H1 (cell line): ENCODE results near the gene GADL1. TPM values are rescaled to one million over a fixed set of nuclear protein-coding genes. Genes with fewer than 3 reads are reported as not detected.

Experiments
- CTCF ChIA-PET: fragments of 300-600 bp; sonication (Branson Sonifier 250); formaldehyde crosslinking; loops from one replicate; lab custom pipeline; 2021; ENCODE audit not compliant: partially characterized antibody; lab: Charles Lee
- POLR2A ChIA-PET: fragments of 300-600 bp; sonication (Branson Sonifier 250); formaldehyde crosslinking; loops from one replicate; lab custom pipeline; 2021; ENCODE audit warnings: inconsistent platforms; ENCODE audit not compliant: partially characterized antibody; lab: Charles Lee
- DNase-seq, 2 experiments: peaks; one replicate each; pipeline versions ENCODE4 v3.0.0 to v3.0.0-alpha.2; 2010 to 2022; ENCODE audit warnings: low spot score in 2 of 2, low read depth in 1 of 2, mixed read lengths in 1 of 2
- FAIRE-seq: peaks from 2 replicates; lab custom pipeline; 2011; peaks lifted over from hg19 to GRCh38; lab: Jason Lieb, UNC
- H2AFZ ChIP-seq: 2 replicates; pipeline ENCODE4 v1.8.1; 2012; ENCODE audit warnings: low read length, inconsistent platforms
- H2AK5ac ChIP-seq: 2 replicates; pipeline ENCODE4 v1.6.1; 2013; ENCODE audit warnings: low read depth, low read length
- H2BK120ac ChIP-seq: replicated peaks from 2 replicates; pipeline ENCODE3; 2013; ENCODE audit warnings: low read depth, low read length, inconsistent platforms
- H2BK12ac ChIP-seq: 2 replicates; pipeline ENCODE4 v1.6.1; 2013; ENCODE audit warnings: low read depth, low read length
- H2BK15ac ChIP-seq: 2 replicates; pipeline ENCODE4 v1.6.1; 2013; ENCODE audit warnings: low read length
- H2BK20ac ChIP-seq: 2 replicates; pipeline ENCODE4 v1.6.1; 2013; ENCODE audit warnings: low read length
- H2BK5ac ChIP-seq: 2 replicates; pipeline ENCODE4 v1.6.1; 2013; ENCODE audit warnings: low read depth, low read length
- H3K14ac ChIP-seq: 2 replicates; pipeline ENCODE4 v1.6.1; 2013; ENCODE audit warnings: inconsistent platforms; ENCODE audit not compliant: insufficient read length
- H3K18ac ChIP-seq: 2 replicates; pipeline ENCODE4 v1.6.1; 2013; ENCODE audit warnings: low read length; ENCODE audit errors: extremely low read depth
- H3K23ac ChIP-seq: 2 replicates; pipeline ENCODE4 v1.6.1; 2013; ENCODE audit warnings: inconsistent platforms; ENCODE audit not compliant: insufficient read length
- H3K23me2 ChIP-seq: 2 replicates; pipeline ENCODE4 v1.6.1; 2013; ENCODE audit warnings: low read depth, low read length
- H3K27ac ChIP-seq: 2 replicates; pipeline ENCODE4 v1.6.1; 2011; ENCODE audit warnings: low read depth, low read length, inconsistent platforms
- H3K27me3 ChIP-seq, 4 experiments: replicated peaks in 1 of 4; 1 replicate in 1 of 4; 2 replicates in 3 of 4; pipeline versions ENCODE4 v1.6.1 to v1.8.1; 2011 to 2013; ENCODE audit warnings: low read length in 3 of 4, mild to moderate bottlenecking in 3 of 4, inconsistent platforms in 2 of 4, mixed read lengths in 2 of 4, moderate library complexity in 1 of 4; ENCODE audit not compliant: control insufficient read depth in 3 of 4, insufficient read depth in 3 of 4; ENCODE audit errors: extremely low read depth in 1 of 4
- H3K36me3 ChIP-seq, 4 experiments: 2 replicates each; pipeline versions ENCODE4 v1.6.1 to v1.8.1; 2011 to 2013; ENCODE audit warnings: mild to moderate bottlenecking in 4 of 4, low read length in 3 of 4, moderate library complexity in 2 of 4, control low read depth in 1 of 4, inconsistent platforms in 1 of 4; ENCODE audit not compliant: insufficient read depth in 4 of 4, control insufficient read depth in 2 of 4
- H3K4ac ChIP-seq: replicated peaks from 2 replicates; pipeline ENCODE3; 2013; ENCODE audit warnings: low read length, low read depth, mixed read lengths, inconsistent platforms; ENCODE audit not compliant: insufficient read length
- H3K4me1 ChIP-seq, 4 experiments: replicated peaks in 1 of 4; 1 replicate in 1 of 4; 2 replicates in 3 of 4; pipeline versions ENCODE4 v1.6.1 to v1.8.1; 2011 to 2013; ENCODE audit warnings: low read length in 3 of 4, inconsistent platforms in 2 of 4, mixed read lengths in 1 of 4; ENCODE audit not compliant: insufficient read depth in 4 of 4, control insufficient read depth in 3 of 4
- H3K4me2 ChIP-seq, 2 experiments: 2 replicates each; pipeline versions ENCODE4 v1.6.1 to v1.8.1; 2011 to 2013; ENCODE audit warnings: low read depth in 2 of 2, low read length in 2 of 2, control low read depth in 1 of 2, inconsistent platforms in 1 of 2, mild to moderate bottlenecking in 1 of 2; ENCODE audit not compliant: insufficient read depth in 1 of 2
- H3K4me3 ChIP-seq, 4 experiments: fragments of 200-600, 300-600 bp in 1 of 4; sonication (generic), shearing (Covaris generic), sonication (Bioruptor Twin) in 1 of 4; 2 replicates each; pipeline versions ENCODE4 v1.5.1 to v1.8.1; 2011 to 2016; ENCODE audit warnings: low read length in 4 of 4, low read depth in 3 of 4, control low read depth in 2 of 4, inconsistent platforms in 2 of 4, mild to moderate bottlenecking in 2 of 4, mixed read lengths in 1 of 4, moderate library complexity in 1 of 4; ENCODE audit not compliant: insufficient read depth in 2 of 4; ENCODE audit errors: extremely low read depth in 1 of 4
- H3K56ac ChIP-seq: replicated peaks from 2 replicates; pipeline ENCODE3; 2013; ENCODE audit warnings: low read depth, mild to moderate bottlenecking, mixed read lengths, low read length, inconsistent platforms; ENCODE audit not compliant: insufficient read length
- H3K79me1 ChIP-seq: 2 replicates; pipeline ENCODE4 v1.6.1; 2013; ENCODE audit warnings: low read depth, low read length, control low read depth
- H3K79me2 ChIP-seq, 2 experiments: 2 replicates each; pipeline versions ENCODE4 v1.6.1 to v1.8.1; 2012 to 2013; ENCODE audit warnings: low read length in 2 of 2, mild to moderate bottlenecking in 2 of 2, inconsistent platforms in 1 of 2; ENCODE audit not compliant: insufficient read depth in 2 of 2, control insufficient read depth in 1 of 2
- H3K9ac ChIP-seq, 4 experiments: replicated peaks in 1 of 4; 1 replicate in 1 of 4; 2 replicates in 3 of 4; pipeline versions ENCODE4 v1.6.1 to v1.8.1; 2011 to 2013; ENCODE audit warnings: low read depth in 3 of 4, low read length in 3 of 4, control low read depth in 2 of 4, mild to moderate bottlenecking in 2 of 4, moderate library complexity in 2 of 4, inconsistent platforms in 1 of 4; ENCODE audit errors: extremely low read depth in 1 of 4
- H3K9me3 ChIP-seq, 2 experiments: 2 replicates each; pipeline versions ENCODE4 v1.6.1 to v1.8.1; 2012 to 2013; ENCODE audit warnings: mild to moderate bottlenecking in 2 of 2, moderate library complexity in 2 of 2, control low read depth in 1 of 2, inconsistent platforms in 1 of 2, low read depth in 1 of 2, low read length in 1 of 2, mixed read lengths in 1 of 2; ENCODE audit not compliant: insufficient read depth in 2 of 2
- H4K20me1 ChIP-seq, 2 experiments: replicated peaks in 1 of 2; 2 replicates each; pipeline versions ENCODE3 to v1.8.1; 2011 to 2013; ENCODE audit warnings: inconsistent platforms in 2 of 2, low read length in 2 of 2, mild to moderate bottlenecking in 1 of 2; ENCODE audit not compliant: insufficient read depth in 2 of 2, control insufficient read depth in 1 of 2
- H4K5ac ChIP-seq: 2 replicates; pipeline ENCODE4 v1.6.1; 2013; ENCODE audit warnings: low read length, low read depth, mixed read lengths, inconsistent platforms; ENCODE audit not compliant: insufficient read length
- H4K8ac ChIP-seq: 2 replicates; pipeline ENCODE4 v1.8.0; 2013; ENCODE audit warnings: mild to moderate bottlenecking, moderate library complexity, low read length, inconsistent platforms; ENCODE audit not compliant: insufficient read depth; ENCODE audit errors: extremely low read depth
- H4K91ac ChIP-seq: replicated peaks from 2 replicates; pipeline ENCODE3; 2013; ENCODE audit warnings: low read length, mixed read lengths, inconsistent platforms; ENCODE audit not compliant: insufficient read length
- BACH1 ChIP-seq: IDR thresholded peaks from 2 replicates; pipeline ENCODE4 v1.6.1; 2012; ENCODE audit warnings: low read length, improper control_type of control experiment
- CHD1 ChIP-seq: IDR thresholded peaks from 2 replicates; pipeline ENCODE4 v1.6.1; 2012; ENCODE audit warnings: low read depth, low read length, improper control_type of control experiment
- EZH2 ChIP-seq: fragments of 200-600 bp; sonication (generic); IDR thresholded peaks from 2 replicates; pipeline ENCODE4 v1.7.1; 2012; ENCODE audit warnings: low read depth, mild to moderate bottlenecking, moderate library complexity, low read length, inconsistent platforms; ENCODE audit not compliant: severe bottlenecking
- HDAC2 ChIP-seq, 2 experiments: fragments of 300-600 bp in 1 of 2; sonication (generic) in 1 of 2; IDR thresholded peaks; 2 replicates each; pipeline ENCODE4 v1.6.1; 2011 to 2012; ENCODE audit warnings: low read depth in 2 of 2, low read length in 2 of 2, mild to moderate bottlenecking in 2 of 2, moderate library complexity in 2 of 2, borderline replicate concordance in 1 of 2, inconsistent platforms in 1 of 2
- MAFK ChIP-seq: IDR thresholded peaks from 2 replicates; pipeline ENCODE4 v1.6.1; 2012; ENCODE audit warnings: low read depth, mild to moderate bottlenecking, improper control_type of control experiment, low read length
- SUZ12 ChIP-seq: fragments of 200-600 bp; sonication (generic); IDR thresholded peaks from 2 replicates; pipeline ENCODE4 v1.6.1; 2012; ENCODE audit warnings: mild to moderate bottlenecking, inconsistent platforms, low read length, moderate library complexity, mixed read lengths
- TAF7 ChIP-seq: optimal IDR thresholded peaks from 2 replicates; pipeline ENCODE3; 2011; ENCODE audit warnings: low read depth, mild to moderate bottlenecking, inconsistent platforms, low read length, moderate library complexity, borderline replicate concordance
- WGBS, 2 experiments: shearing (Covaris generic) in 1 of 2; methylation state at CpG; one replicate each; pipeline versions ENCODE4 v1.1.6 to v1.1.7; 2013 to 2015; ENCODE audit warnings: low lambda C conversion rate in 2 of 2, mixed read lengths in 2 of 2, inconsistent platforms in 1 of 2, low coverage in 1 of 2, missing lambda C conversion rate in 1 of 2; ENCODE audit not compliant: insufficient replicate concordance in 2 of 2, insufficient coverage in 1 of 2, insufficient read length in 1 of 2; ENCODE audit errors: extremely low coverage in 1 of 2, missing lambda C conversion rate in 1 of 2; 5-methylcytosine and 5-hydroxymethylcytosine counted together
- polyA plus RNA-seq, 7 experiments: library from polyadenylated mRNA; depleted of rRNA in 3 of 7; stranded (reverse) in 5 of 7; unstranded in 2 of 7; fragments of >200 nt in 5 of 7; fragments of 200-250 nt in 2 of 7; gene quantifications; 1 replicate in 5 of 7; 2 replicates in 1 of 7; 4 replicates in 1 of 7; pipeline versions ENCODE4 v1.2.1 to v1.2.3, GENCODE V29; 2011 to 2013; ENCODE audit warnings: missing spikeins in 2 of 7, mixed read lengths in 2 of 7
- total RNA-seq: library from RNA; stranded (reverse); fragmentation: NEBNext Ultra II Directional; extraction: Animal tissue kit (Norgen Biotek cat#: 25700); gene quantifications from 2 replicates; pipeline ENCODE4 v1.2.1, GENCODE V29; 2021
- TF ChIP-seq, protein P1 (sequence below): IDR thresholded peaks from 2 replicates; pipeline ENCODE4 v1.6.1; 2012; ENCODE audit warnings: inconsistent platforms

The GADL1 gene
- total and polyA plus RNA-seq, 2 of the 8 experiments (the other 6 are each of a cell fraction or from before 2014, with no cell fraction given), result 0.03 to 0.30 TPM

DNA sequence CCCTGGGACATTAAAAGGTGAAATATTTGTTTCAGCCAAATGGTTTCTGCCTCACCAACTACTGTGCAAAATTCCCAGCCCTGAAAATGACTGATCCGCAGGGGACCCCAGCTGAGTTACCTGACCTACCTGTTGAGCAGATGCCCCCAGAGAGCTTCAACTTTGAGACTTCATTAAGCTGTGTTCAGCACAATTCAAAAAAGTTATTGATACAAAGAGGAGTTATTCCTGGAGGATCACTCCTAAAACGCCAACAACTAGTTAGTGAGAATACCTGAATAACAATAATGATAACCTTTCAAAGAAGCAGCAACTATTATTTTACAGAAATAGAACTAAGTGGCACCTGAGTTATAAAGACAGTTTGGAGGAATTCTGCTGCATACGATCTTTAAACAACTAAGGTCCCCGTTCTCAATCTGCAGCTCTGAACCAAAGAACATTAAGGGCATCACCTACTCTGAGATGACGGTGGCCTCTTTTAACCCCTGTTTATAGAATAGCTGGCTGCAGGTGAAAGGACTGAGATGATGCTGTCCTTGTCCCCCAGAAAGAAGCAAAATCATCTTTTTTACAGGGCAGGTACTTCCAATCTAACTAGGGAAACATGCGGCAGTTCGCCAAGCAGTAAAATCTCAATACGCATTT is 659 bp downstream of the GADL1 start:
- Histone ChIP-seq H2BK12ac (no peak overlapping the region), H4K91ac (no peak overlapping the region), H3K4ac (no peak overlapping the region), H3K9me3 (no peaks in the 10 kb centered on the region), H3K56ac (no peak overlapping the region), H2BK120ac (no peak overlapping the region), H4K5ac (no peak overlapping the region), H3K79me1 (no peaks in the 10 kb centered on the region), H3K9ac (no peak overlapping the region), H3K27ac (no peak overlapping the region), H3K14ac (no peak overlapping the region), H3K4me3 (peak overlapping the region; percentile 30 to 61 (median 34); a peak in 5 of 8 replicates), H3K79me2 (no peaks in the 10 kb centered on the region), H2AFZ (no peak overlapping the region), H4K20me1 (no peaks in the 10 kb centered on the region), H3K23ac (no peak overlapping the region), H4K8ac (no peak overlapping the region), H2BK15ac (no peak overlapping the region), H2BK20ac (no peak overlapping the region), H2AK5ac (no peak overlapping the region), H3K27me3 (peaks cover 0 to 16% (median 11%) of the 10 kb centered on the region in 4 experiments; a peak in 5 of 7 replicates), H3K23me2 (peaks cover 4% of the 10 kb centered on the region; the same call in 1 of the 2 replicates), H3K18ac (no peak overlapping the region), H3K4me2 (peak overlapping the region; percentile 63 to 79), H3K36me3 (no peaks in the 10 kb centered on the region), H2BK5ac (no peak overlapping the region), H3K4me1 (peaks cover 5 to 8% (median 7%) of the 10 kb centered on the region in 4 experiments; a peak in 6 of 7 replicates)
- DNase-seq (no peak), FAIRE-seq (no peak)
- TF ChIP-seq MAFK (no peak), SUZ12 (no peak), HDAC2 (IDR thresholded peaks at IDR 0.05; ENCODE audit: borderline replicate concordance in 1 of 2, low read depth in 2 of 2, low read length in 2 of 2) (no peak), CHD1 (no peak), BACH1 (no peak), TAF7 (no peak), EZH2 (no peak)
- TF ChIP-seq, protein P1, sequence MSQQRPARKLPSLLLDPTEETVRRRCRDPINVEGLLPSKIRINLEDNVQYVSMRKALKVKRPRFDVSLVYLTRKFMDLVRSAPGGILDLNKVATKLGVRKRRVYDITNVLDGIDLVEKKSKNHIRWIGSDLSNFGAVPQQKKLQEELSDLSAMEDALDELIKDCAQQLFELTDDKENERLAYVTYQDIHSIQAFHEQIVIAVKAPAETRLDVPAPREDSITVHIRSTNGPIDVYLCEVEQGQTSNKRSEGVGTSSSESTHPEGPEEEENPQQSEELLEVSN, result no peak
- CTCF ChIA-PET, result interaction anchor here (0.8 kb wide), 1 partner anchor 45 kb away, joined by 3 read pairs; no protein-coding TSS in a partner anchor
- POLR2A ChIA-PET, result interaction anchor here (0.9 kb wide), 1 partner anchor 639 kb away, joined by 3 read pairs; the partner anchor contains the start of gene STT3B
- whole genome bisulfite sequencing, 2 experiments, result 64% methylated on average over 8 of the region's 8 CpGs; no CpG with 5 or more reads in 1 of the 2 experiments
